Endothelial cell of umbilical vein (primary cell): ENCODE results near the gene CLEC20A. TPM values are rescaled to one million over a fixed set of nuclear protein-coding genes. Genes with fewer than 3 reads are reported as not detected.

Experiments
- BruUV-seq: library from RNA; stranded (reverse); fragments of 400-500 nt; replicated peaks from 2 replicates; lab custom pipeline; 2021; lab: Mats Ljungman, UMichigan
- CTCF ChIA-PET: fragments of 300-600, 350-600 bp; sonication (Branson Sonifier 250); formaldehyde crosslinking; loops from one replicate; lab custom pipeline; 2021; ENCODE audit warnings: antibody characterized with exemption, inconsistent platforms; lab: Charles Lee
- POLR2A ChIA-PET: fragments of 300-600, 350-600 bp; sonication (Branson Sonifier 250); formaldehyde crosslinking; loops from one replicate; lab custom pipeline; 2021; ENCODE audit warnings: antibody characterized with exemption, inconsistent platforms; lab: Charles Lee
- DNase-seq: peaks from one replicate; pipeline ENCODE4 v3.0.0-alpha.2; 2011; ENCODE audit warnings: low read depth, low spot score
- FAIRE-seq: peaks from 2 replicates; lab custom pipeline; 2011; peaks lifted over from hg19 to GRCh38; lab: Jason Lieb, UNC
- H2AFZ ChIP-seq: 2 replicates; pipeline ENCODE4 v1.6.0; 2012; ENCODE audit warnings: low read depth, low read length, control low read depth, inconsistent platforms
- H3K27ac ChIP-seq: 2 replicates; pipeline ENCODE4 v1.5.1; 2011; ENCODE audit warnings: low read depth, mild to moderate bottlenecking, control low read depth, low read length, moderate library complexity; ENCODE audit not compliant: insufficient read depth
- H3K27me3 ChIP-seq, 2 experiments: 2 replicates each; pipeline versions ENCODE4 v1.6.0 to v1.6.1; 2011; ENCODE audit warnings: low read length in 2 of 2, mixed read lengths in 1 of 2; ENCODE audit not compliant: control insufficient read depth in 2 of 2, insufficient read depth in 2 of 2
- H3K36me3 ChIP-seq, 2 experiments: 2 replicates in 1 of 2; 3 replicates in 1 of 2; pipeline ENCODE4 v1.5.1; 2011; ENCODE audit warnings: low read length in 2 of 2, mild to moderate bottlenecking in 1 of 2, moderate library complexity in 1 of 2; ENCODE audit not compliant: control insufficient read depth in 2 of 2, insufficient read depth in 2 of 2; ENCODE audit errors: extremely low read depth in 1 of 2
- H3K4me1 ChIP-seq: 3 replicates; pipeline ENCODE4 v1.5.1; 2011; ENCODE audit warnings: mild to moderate bottlenecking, low read length; ENCODE audit not compliant: control insufficient read depth, insufficient read depth; ENCODE audit errors: extremely low read depth
- H3K4me2 ChIP-seq: 2 replicates; pipeline ENCODE4 v1.6.1; 2011; ENCODE audit warnings: low read length, control low read depth, mixed read lengths; ENCODE audit not compliant: insufficient read depth
- H3K4me3 ChIP-seq, 3 experiments: fragments of 200-600 bp in 1 of 3; sonication (generic), shearing (Covaris generic) in 1 of 3; replicated peaks in 1 of 3; 2 replicates each; pipeline ENCODE4 v1.5.1; 2011 to 2016; ENCODE audit warnings: control low read depth in 3 of 3, low read length in 3 of 3, mild to moderate bottlenecking in 2 of 3, inconsistent platforms in 1 of 3, low read depth in 1 of 3, moderate library complexity in 1 of 3; ENCODE audit not compliant: insufficient read depth in 1 of 3
- H3K79me2 ChIP-seq: 2 replicates; pipeline ENCODE4 v1.6.0; 2012; ENCODE audit warnings: low read length, inconsistent platforms; ENCODE audit not compliant: control insufficient read depth, insufficient read depth
- H3K9ac ChIP-seq: replicated peaks from 2 replicates; pipeline ENCODE3; 2011; ENCODE audit warnings: low read length, control low read depth; ENCODE audit not compliant: insufficient read depth; ENCODE audit errors: extremely low read depth
- H3K9me1 ChIP-seq: replicated peaks from 3 replicates; pipeline ENCODE4 v1.6.0; 2011; ENCODE audit warnings: mild to moderate bottlenecking, low read length; ENCODE audit not compliant: control insufficient read depth, insufficient read depth; ENCODE audit errors: extremely low read depth
- H3K9me3 ChIP-seq: replicated peaks from 2 replicates; pipeline ENCODE4 v1.5.1; 2012; ENCODE audit warnings: low read length, inconsistent platforms; ENCODE audit not compliant: control insufficient read depth, insufficient read depth
- H4K20me1 ChIP-seq: replicated peaks from 2 replicates; pipeline ENCODE3; 2011; ENCODE audit warnings: mild to moderate bottlenecking, low read length; ENCODE audit not compliant: control insufficient read depth, insufficient read depth; ENCODE audit errors: extremely low read depth
- CTCF ChIP-seq, 2 donors: IDR thresholded peaks; 1 replicate in 1 of 2; 2 replicates in 1 of 2; pipeline ENCODE4 v1.5.1; 2011; ENCODE audit warnings: low read length in 2 of 2, mild to moderate bottlenecking in 2 of 2, moderate library complexity in 2 of 2, control low read depth in 1 of 2, inconsistent platforms in 1 of 2, low read depth in 1 of 2; ENCODE audit not compliant: insufficient read depth in 1 of 2; ENCODE audit errors: extremely low read depth in 1 of 2
- EZH2 ChIP-seq: IDR thresholded peaks from 2 replicates; pipeline ENCODE4 v1.6.1; 2012; ENCODE audit warnings: borderline replicate concordance, low read depth, mild to moderate bottlenecking, moderate library complexity, low read length, inconsistent platforms; ENCODE audit not compliant: severe bottlenecking
- FOS ChIP-seq: IDR thresholded peaks from 2 replicates; pipeline ENCODE4 v1.6.1; 2011; ENCODE audit warnings: mild to moderate bottlenecking, low read length, moderate library complexity, borderline replicate concordance; ENCODE audit not compliant: insufficient read depth
- GATA2 ChIP-seq: IDR thresholded peaks from 2 replicates; pipeline ENCODE4 v1.7.0; 2011; ENCODE audit warnings: low read depth, mild to moderate bottlenecking, moderate library complexity, mixed read lengths, low read length; ENCODE audit not compliant: insufficient read length, insufficient read depth
- JUN ChIP-seq: IDR thresholded peaks from 2 replicates; pipeline ENCODE4 v1.6.1; 2011; ENCODE audit warnings: borderline replicate concordance, low read depth; ENCODE audit not compliant: insufficient read length, insufficient read depth
- MYC ChIP-seq: IDR thresholded peaks from one replicate; pipeline ENCODE4 v1.6.1; 2011; ENCODE audit warnings: mild to moderate bottlenecking, low read depth, low read length
- POLR2A ChIP-seq: IDR thresholded peaks from 2 replicates; pipeline ENCODE4 v1.6.1; 2012; ENCODE audit warnings: low read depth, mild to moderate bottlenecking, control low read depth, low read length
- POLR2AphosphoS5 ChIP-seq: IDR thresholded peaks from 2 replicates; pipeline ENCODE4 v1.6.1; 2012; ENCODE audit warnings: low read depth, mild to moderate bottlenecking, control low read depth, low read length, moderate library complexity; ENCODE audit not compliant: insufficient read depth
- dilution Hi-C: fragments of 300-500 bp; cut with MboI; formaldehyde crosslinking; loops from one replicate; pipeline ENCODE4 v1.15.0; 2019; ENCODE audit warnings: low sequenced_read_pairs; ENCODE audit not compliant: extremely low pct_ligation_motif_present
- intact Hi-C: fragments of 100-400 bp; cut with micrococcal nuclease; formaldehyde crosslinking; loops from one replicate; pipeline ENCODE4 v1.10.0; 2022
- polyA plus RNA-seq, 4 experiments: library from polyadenylated mRNA; depleted of rRNA in 3 of 4; stranded (reverse) in 3 of 4; unstranded in 1 of 4; fragments of >200 nt; gene quantifications; 2 replicates each; pipeline versions ENCODE4 v1.2.1 to v1.2.3, GENCODE V29; 2011 to 2012; ENCODE audit warnings: missing spikeins in 1 of 4
- total RNA-seq: library from RNA; stranded (reverse); gene quantifications from 2 replicates; pipeline ENCODE4 v1.2.3, GENCODE V29; 2021
- TF ChIP-seq, protein P1 (sequence below): IDR thresholded peaks from 2 replicates; pipeline ENCODE4 v1.6.1; 2011; ENCODE audit not compliant: insufficient read depth, insufficient read length

The CLEC20A gene
- total and polyA plus RNA-seq, 2 donors (not counting 3 experiments of a cell fraction or from before 2014, with no cell fraction given): not detected

DNA sequence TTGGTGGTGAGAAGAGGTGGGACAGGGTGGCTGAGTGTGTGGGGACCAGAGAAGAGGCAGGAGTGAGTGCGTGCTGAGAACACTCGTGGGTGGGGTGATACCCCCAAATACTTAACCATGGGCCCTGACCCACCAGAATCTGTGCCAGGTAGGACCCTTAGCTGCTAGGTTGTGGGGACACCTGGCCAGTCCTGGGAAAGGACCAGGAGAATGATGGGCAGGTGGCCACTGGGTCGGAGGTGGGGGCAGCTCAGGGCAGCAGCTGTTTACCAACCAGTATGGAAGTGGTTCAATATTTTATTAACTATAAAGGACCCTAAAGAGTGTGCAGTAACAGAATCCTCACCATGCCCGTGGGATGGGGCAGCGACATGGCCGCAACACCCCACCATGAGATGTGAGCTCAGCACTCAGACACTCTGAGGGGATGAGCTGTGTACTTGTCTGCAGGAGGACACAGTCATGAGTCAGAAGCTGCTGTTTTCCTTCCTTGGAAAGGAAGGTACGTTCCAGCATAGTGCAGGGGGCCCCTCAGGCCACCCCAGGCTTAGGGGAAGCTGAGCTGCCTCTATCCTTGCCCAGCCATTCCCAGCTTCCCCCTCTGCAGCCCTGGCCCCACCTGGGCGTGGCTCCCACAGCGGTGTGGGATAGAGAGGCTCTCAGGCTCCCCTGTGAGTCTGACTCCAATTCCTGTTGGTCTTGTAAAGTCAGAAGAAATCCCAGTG lies 41.6 kb upstream of the CLEC20A start:
- Histone ChIP-seq H3K79me2 (no peaks in the 10 kb centered on the region), H3K27me3 (no peaks in the 10 kb centered on the region), H3K27ac (no peak overlapping the region), H2AFZ (no peak overlapping the region), H3K9ac (no peak overlapping the region), H3K9me1 (no peaks in the 10 kb centered on the region), H4K20me1 (no peaks in the 10 kb centered on the region), H3K4me3 (no peak overlapping the region), H3K4me2 (no peak overlapping the region), H3K9me3 (no peaks in the 10 kb centered on the region), H3K4me1 (peaks cover 9% of the 10 kb centered on the region), H3K36me3 (no peaks in the 10 kb centered on the region)
- ChIA-PET POLR2A (no interaction called here), CTCF (interaction anchor here (0.9 to 14.6 kb wide), 6 partner anchors 8 to 465 kb away, joined by 4 to 349 read pairs (median 10); no protein-coding TSS in a partner anchor)
- no peak for FAIRE-seq
- BruUV-seq: no TSS peak
- TF ChIP-seq EZH2: no peak
- TF ChIP-seq FOS: peak; percentile 4
- dilution Hi-C loops: no loop called here
- intact Hi-C loops: no loop called here
- no peak for DNase-seq

DNA sequence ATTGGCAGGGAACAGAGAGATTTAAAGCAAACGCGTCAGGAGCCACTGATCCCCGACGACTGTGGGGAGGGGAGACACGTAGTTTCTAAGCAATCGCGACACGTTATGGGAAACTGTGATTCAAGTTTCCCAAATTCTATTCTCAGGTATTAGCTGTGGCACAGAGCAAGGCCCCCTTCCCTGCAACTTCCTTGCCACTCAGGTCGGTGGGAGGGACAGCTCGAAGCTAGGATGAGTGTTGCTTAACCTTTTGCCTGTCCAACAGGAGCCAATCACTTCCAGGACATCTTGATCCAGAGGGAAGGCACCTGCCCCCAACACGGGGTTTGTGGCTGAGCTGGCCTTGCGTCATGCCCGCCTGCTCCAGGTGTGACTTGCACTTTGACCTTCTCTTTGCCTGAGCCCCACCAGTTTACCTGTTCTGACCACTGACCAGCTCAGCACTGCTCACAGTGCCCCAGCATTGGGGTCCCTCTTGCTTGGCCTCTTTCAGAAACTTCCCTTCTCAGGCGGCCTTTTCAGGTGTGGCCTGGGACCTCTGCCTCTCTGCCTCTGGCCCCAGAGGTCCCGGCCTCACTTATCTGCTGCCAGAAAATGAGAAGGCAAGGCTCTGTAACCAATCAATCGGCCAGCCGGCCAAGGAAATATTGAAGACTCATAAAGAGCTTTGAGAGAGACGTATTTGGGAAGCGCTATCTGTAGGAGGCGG lies 40.8 kb upstream of the CLEC20A start:
- Histone ChIP-seq H3K27me3 (no peaks in the 10 kb centered on the region), H3K27ac (no peak overlapping the region), H4K20me1 (no peaks in the 10 kb centered on the region), H3K9me1 (no peaks in the 10 kb centered on the region), H3K4me1 (peaks cover 6% of the 10 kb centered on the region), H2AFZ (no peak overlapping the region), H3K4me3 (no peak overlapping the region), H3K4me2 (no peak overlapping the region), H3K9me3 (no peaks in the 10 kb centered on the region), H3K9ac (no peak overlapping the region), H3K36me3 (no peaks in the 10 kb centered on the region), H3K79me2 (no peaks in the 10 kb centered on the region)
- TF ChIP-seq MYC: no peak
- no peak for TF ChIP-seq JUN
- TF ChIP-seq CTCF (IDR thresholded peaks at IDR 0.05; ENCODE audit: extremely low read depth in 1 of 2, insufficient read depth in 1 of 2, low read depth in 1 of 2, low read length in 2 of 2): no peak
- no peak for TF ChIP-seq FOS
- no peak for TF ChIP-seq POLR2A
- TF ChIP-seq EZH2: no peak
- no peak for TF ChIP-seq POLR2AphosphoS5
- TF ChIP-seq GATA2: no peak
- TF ChIP-seq, protein P1, sequence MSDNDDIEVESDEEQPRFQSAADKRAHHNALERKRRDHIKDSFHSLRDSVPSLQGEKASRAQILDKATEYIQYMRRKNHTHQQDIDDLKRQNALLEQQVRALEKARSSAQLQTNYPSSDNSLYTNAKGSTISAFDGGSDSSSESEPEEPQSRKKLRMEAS: no peak
- BruUV-seq: no TSS peak
- FAIRE-seq (no peak), DNase-seq (no peak)
- ChIA-PET CTCF (interaction anchor here (1.5 to 14.6 kb wide), 4 partner anchors 216 to 466 kb away, joined by 9 to 349 read pairs (median 168); no protein-coding TSS in a partner anchor), POLR2A (no interaction called here)
- dilution Hi-C loops (no loop called here), intact Hi-C loops (no loop called here)
